HG02970 (cell line): ENCODE measurements around the gene SPTBN1.

ENCODE experiments used
- ATAC-seq: cut with Tn5 transposase; IDR thresholded peaks from one replicate; pipeline ENCODE4 v1.9.1; 2021; ENCODE audit warnings: mild to moderate bottlenecking, moderate library complexity, moderate number of reproducible peaks; ENCODE audit not compliant: unreplicated experiment, low FRiP score

The SPTBN1 gene

GRCh38 chr2:54582987-54583386 lies 126.9 kb downstream of the SPTBN1 start:
- ATAC-seq: no peak

GRCh38 chr2:54584598-54584997 lies 128.5 kb downstream of the SPTBN1 start:
- ATAC-seq: no peak

GRCh38 chr2:54585136-54585733 lies 129.1 kb downstream of the SPTBN1 start:
- no peak for ATAC-seq

- no peak for ATAC-seq
These were observed 129.9 kb downstream of the SPTBN1 start for GRCh38 chr2:54586062-54586461.

GRCh38 chr2:54586494-54586893 lies 130.4 kb downstream of the SPTBN1 start:
- no peak for ATAC-seq

GRCh38 chr2:54587171-54588016 lies 131.3 kb downstream of the SPTBN1 start:
- ATAC-seq: no peak

GRCh38 chr2:54588244-54588899 lies 132.2 kb downstream of the SPTBN1 start:
- ATAC-seq: peak; percentile 49

GRCh38 chr2:54589038-54589339 lies 132.9 kb downstream of the SPTBN1 start:
- ATAC-seq: no peak

- no peak for ATAC-seq
These were observed 133.5 kb downstream of the SPTBN1 start for GRCh38 chr2:54589340-54590215.

GRCh38 chr2:54590216-54591120 lies 134.3 kb downstream of the SPTBN1 start:
- no peak for ATAC-seq

GRCh38 chr2:54591551-54591950 lies 135.4 kb downstream of the SPTBN1 start:
- no peak for ATAC-seq

GRCh38 chr2:54593249-54593648 lies 137.1 kb downstream of the SPTBN1 start:
- no peak for ATAC-seq

- no peak for ATAC-seq
These were observed 137.9 kb downstream of the SPTBN1 start for GRCh38 chr2:54594048-54594447.

GRCh38 chr2:54595161-54595803 lies 139.2 kb downstream of the SPTBN1 start:
- no peak for ATAC-seq

- no peak for ATAC-seq
These were observed 140.1 kb downstream of the SPTBN1 start for GRCh38 chr2:54595999-54596902.

GRCh38 chr2:54597153-54597848 lies 141.2 kb downstream of the SPTBN1 start:
- no peak for ATAC-seq
